HEK293 (cell line): ENCODE results near the gene KLHL17.

Experiments used
- CTCF ChIA-PET: fragments of 350-600 bp; formaldehyde crosslinking; extraction: SDS; loops from one replicate; lab custom pipeline; 2021; ENCODE audit warnings: antibody characterized with exemption; lab: Yijun Ruan, JAX
- POLR2A ChIA-PET: fragments of 300-600 bp; formaldehyde crosslinking; extraction: SDS; loops from one replicate; lab custom pipeline; 2020; ENCODE audit warnings: antibody characterized with exemption, inconsistent platforms; lab: Yijun Ruan, JAX
- H3K27ac ChIP-seq: fragments of 200-500 bp; sonication (Bioruptor generic); 2 replicates; pipeline ENCODE4 v1.5.1; 2014; ENCODE audit warnings: low read depth, low read length, control low read depth, inconsistent platforms; ENCODE audit errors: extremely low read depth
- H3K36me3 ChIP-seq, 2 experiments: fragments of 200-500 bp in 1 of 2; sonication (Bioruptor generic) in 1 of 2; 1 replicate in 1 of 2; 2 replicates in 1 of 2; pipeline ENCODE4 v1.5.1; 2014 to 2017; ENCODE audit warnings: inconsistent platforms in 2 of 2, low read length in 2 of 2; ENCODE audit not compliant: control insufficient read depth in 2 of 2, insufficient read depth in 1 of 2
- H3K4me1 ChIP-seq: fragments of 200-500 bp; sonication (Bioruptor generic); 2 replicates; pipeline ENCODE4 v1.5.1; 2014; ENCODE audit warnings: mild to moderate bottlenecking, low read length, inconsistent platforms; ENCODE audit not compliant: control insufficient read depth, insufficient read depth
- H3K4me3 ChIP-seq: 2 replicates; pipeline ENCODE4 v1.5.1; 2011; ENCODE audit warnings: low read depth, mild to moderate bottlenecking, control low read depth, low read length, moderate library complexity
- H3K9me3 ChIP-seq: fragments of 200-500 bp; sonication (Bioruptor generic); 2 replicates; pipeline ENCODE4 v1.5.1; 2014; ENCODE audit warnings: low read depth, low read length, inconsistent platforms; ENCODE audit not compliant: control insufficient read depth, insufficient read depth
- CTCF ChIP-seq: fragments of 450-650 bp; formaldehyde crosslinking; IDR thresholded peaks from 2 replicates; pipeline ENCODE4 v1.5.1; 2016; ENCODE audit warnings: missing biosample characterization, missing genetic modification characterization
- INSM2 ChIP-seq: fragments of 450-650 bp; formaldehyde crosslinking; IDR thresholded peaks from 2 replicates; pipeline ENCODE4 v1.5.1; 2016; ENCODE audit warnings: missing biosample characterization, missing genetic modification characterization
- KLF8 ChIP-seq: fragments of 450-650 bp; formaldehyde crosslinking; IDR thresholded peaks from 2 replicates; pipeline ENCODE4 v1.5.1; 2016; ENCODE audit warnings: missing biosample characterization, missing genetic modification characterization
- PRDM1 ChIP-seq: fragments of 450-650 bp; formaldehyde crosslinking; IDR thresholded peaks from 2 replicates; pipeline ENCODE4; 2016; ENCODE audit warnings: missing biosample characterization, missing genetic modification characterization
- RBAK ChIP-seq: fragments of 450-650 bp; formaldehyde crosslinking; IDR thresholded peaks from 2 replicates; pipeline ENCODE4 v1.5.1; 2016; ENCODE audit warnings: missing biosample characterization, missing genetic modification characterization
- REST ChIP-seq: fragments of 450-650 bp; formaldehyde crosslinking; IDR thresholded peaks from 2 replicates; pipeline ENCODE4 v1.5.1; 2016; ENCODE audit warnings: missing biosample characterization, missing genetic modification characterization
- SCRT1 ChIP-seq: fragments of 450-650 bp; formaldehyde crosslinking; IDR thresholded peaks from 2 replicates; pipeline ENCODE4 v1.5.1; 2016; ENCODE audit warnings: missing biosample characterization, missing genetic modification characterization, borderline replicate concordance
- TSHZ1 ChIP-seq: fragments of 450-650 bp; formaldehyde crosslinking; IDR thresholded peaks from 2 replicates; pipeline ENCODE4 v1.5.1; 2016; ENCODE audit warnings: missing biosample characterization, missing genetic modification characterization, borderline replicate concordance
- YY2 ChIP-seq: fragments of 450-650 bp; formaldehyde crosslinking; IDR thresholded peaks from 2 replicates; pipeline ENCODE4 v1.5.1; 2016; ENCODE audit warnings: missing biosample characterization, missing genetic modification characterization
- ZBTB7A ChIP-seq: fragments of 450-650 bp; formaldehyde crosslinking; IDR thresholded peaks from 2 replicates; pipeline ENCODE4 v1.5.1; 2016; ENCODE audit warnings: low read depth, missing biosample characterization, missing genetic modification characterization
- ZEB2 ChIP-seq: fragments of 450-650 bp; formaldehyde crosslinking; IDR thresholded peaks from 2 replicates; pipeline ENCODE4 v1.5.1; 2016; ENCODE audit warnings: missing biosample characterization, missing genetic modification characterization
- ZFP69B ChIP-seq: fragments of 450-650 bp; formaldehyde crosslinking; IDR thresholded peaks from 2 replicates; pipeline ENCODE4 v1.5.1; 2016; ENCODE audit warnings: missing biosample characterization, missing genetic modification characterization
- ZNF211 ChIP-seq: fragments of 450-650 bp; formaldehyde crosslinking; IDR thresholded peaks from 2 replicates; pipeline ENCODE4 v1.5.1; 2016; ENCODE audit warnings: low read depth, missing biosample characterization, missing genetic modification characterization
- ZNF223 ChIP-seq: fragments of 450-650 bp; formaldehyde crosslinking; IDR thresholded peaks from 2 replicates; pipeline ENCODE4 v1.5.1; 2016; ENCODE audit warnings: missing biosample characterization, missing genetic modification characterization
- ZNF266 ChIP-seq: fragments of 450-650 bp; formaldehyde crosslinking; IDR thresholded peaks from 2 replicates; pipeline ENCODE4 v1.5.1; 2016; ENCODE audit warnings: missing biosample characterization, missing genetic modification characterization, low read depth
- ZNF660 ChIP-seq: fragments of 450-650 bp; IDR thresholded peaks from 2 replicates; pipeline ENCODE4 v1.5.1; 2018; ENCODE audit warnings: missing biosample characterization, mild to moderate bottlenecking, missing genetic modification characterization
- ZNF777 ChIP-seq: fragments of 450-650 bp; formaldehyde crosslinking; IDR thresholded peaks from 2 replicates; pipeline ENCODE4 v1.5.1; 2017; ENCODE audit warnings: missing biosample characterization, missing genetic modification characterization, borderline replicate concordance
- ZSCAN16 ChIP-seq: fragments of 450-650 bp; formaldehyde crosslinking; IDR thresholded peaks from 2 replicates; pipeline ENCODE4 v1.5.1; 2016; ENCODE audit warnings: missing biosample characterization, missing genetic modification characterization

KLHL17 gene

GRCh38 chr1:923131-923990 lies 37.0 kb upstream of the KLHL17 start, which contains the start of gene SAMD11 (continued):
- TF ChIP-seq CTCF (tag by site-specific recombination) (0 out of 2 replicates have a peak, but pooled peaks have one; percentile 50), ZNF777 (no peak), ZBTB7A (tag by site-specific recombination) (0 out of 2 replicates have a peak, but pooled peaks have one; percentile 22), KLF8 (tag by site-specific recombination) (peak; percentile 69; the same call in 1 of the 2 replicates), ZNF660 (tag by site-specific recombination) (peak; percentile 97), ZFP69B (tag by site-specific recombination) (no peak), ZSCAN16 (0 out of 2 replicates have a peak, but pooled peaks have one; percentile 45)
- TF ChIP-seq, all 188 proteins: peak for 44

- CTCF ChIA-PET: interaction anchor here (1.4 to 1.7 kb wide), 2 partner anchors 14 to 18 kb away, joined by 4 to 5 read pairs; no protein-coding TSS in a partner anchor
- Histone ChIP-seq H3K4me1 (peaks cover 10% of the 10 kb centered on the region), H3K36me3 (peaks cover 0 to 55% of the 10 kb centered on the region in 2 experiments; a peak in 1 of 3 replicates), H3K9me3 (no peaks in the 10 kb centered on the region), H3K27ac (peak overlapping the region; percentile 99), H3K4me3 (peak overlapping the region; percentile 57)
- TF ChIP-seq ZNF223 (tag by site-specific recombination) (no peak), ZNF211 (tag by site-specific recombination) (no peak)
- POLR2A ChIA-PET: interaction anchor here (1.0 to 3.7 kb wide), 5 partner anchors 13 to 32 kb away, joined by 3 to 39 read pairs (median 6); no protein-coding TSS in a partner anchor
Measured at GRCh38 chr1:923991-924655, 36.3 kb upstream of the KLHL17 start.

- CTCF ChIA-PET: no interaction called here
- Histone ChIP-seq H3K9me3 (no peaks in the 10 kb centered on the region), H3K4me1 (peaks cover 10% of the 10 kb centered on the region), H3K27ac (peak overlapping the region; percentile 99), H3K36me3 (peaks cover 0 to 63% of the 10 kb centered on the region in 2 experiments; a peak in 1 of 3 replicates), H3K4me3 (peak overlapping the region; percentile 57)
- POLR2A ChIA-PET: interaction anchor here (1.0 to 3.7 kb wide), 3 partner anchors 13 to 31 kb away, joined by 3 to 39 read pairs (median 9); no protein-coding TSS in a partner anchor
- TF ChIP-seq YY2 (no peak), PRDM1 (tag by site-specific recombination) (no peak), ZNF266 (tag by site-specific recombination) (no peak), INSM2 (tag by site-specific recombination) (no peak), RBAK (tag by site-specific recombination) (no peak), SCRT1 (tag by site-specific recombination) (no peak), REST (tag by site-specific recombination) (0 out of 2 replicates have a peak, but pooled peaks have one; percentile 33), TSHZ1 (tag by site-specific recombination) (no peak), ZEB2 (tag by site-specific recombination) (peak; percentile 88)
Measured at GRCh38 chr1:924656-925560, 35.5 kb upstream of the KLHL17 start.
